Fibroblast of skin of left quadriceps (primary cell): ENCODE measurements around the gene PARP12.
A peak's percentile ranks its signal among the peaks of the same experiment; 100 is the strongest.

Experiments
- DNase-seq, 2 experiments: peaks; one replicate each; pipeline ENCODE4 v3.0.0-alpha.2; 2013; ENCODE audit warnings: low read depth in 2 of 2

PARP12 gene

DNA sequence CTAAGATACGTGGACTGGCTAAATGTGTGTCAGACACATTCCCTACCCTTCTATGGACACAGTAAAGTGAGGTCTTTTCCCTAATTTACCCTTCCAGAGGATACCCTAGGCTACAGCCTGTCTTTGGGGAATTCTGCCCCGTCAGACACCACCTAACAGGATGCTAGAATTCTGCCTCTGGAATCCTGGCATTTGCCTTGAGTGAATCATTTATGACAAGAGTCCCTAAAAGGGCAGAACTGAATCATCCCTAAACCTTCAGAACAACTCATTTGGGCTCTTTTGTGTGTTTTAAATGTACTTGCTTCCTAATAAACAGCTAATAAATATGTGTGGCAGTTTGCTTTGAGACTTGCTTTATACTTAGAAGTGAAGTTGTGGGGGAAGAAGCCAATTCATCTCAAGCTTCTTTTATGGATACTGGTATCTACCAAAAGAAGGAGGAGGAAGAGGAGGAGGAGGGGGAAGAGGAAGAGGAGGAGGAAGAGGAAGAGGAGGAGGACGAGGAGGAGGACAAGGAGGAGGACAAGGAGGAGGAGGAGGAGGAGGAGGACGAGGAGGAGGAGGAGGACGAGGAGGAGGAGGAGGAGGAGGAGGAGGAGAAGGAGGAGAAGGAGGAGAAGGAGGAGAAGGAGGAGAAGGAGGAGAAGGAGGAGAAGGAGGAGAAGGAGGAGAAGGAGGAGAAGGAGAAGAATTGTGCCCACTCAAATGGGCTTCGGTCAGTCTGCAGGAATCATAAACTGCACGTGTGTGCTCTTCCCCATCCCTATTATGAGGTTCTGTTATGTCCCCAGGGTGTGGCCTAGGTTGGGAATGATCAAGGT lies 27.1 kb downstream of the PARP12 start:
- peak; percentile 35 to 37 for DNase-seq

- DNase-seq, result no peak
Observed at GRCh38 chr7:140034421-140034820, 28.3 kb downstream of the PARP12 start.

GRCh38 chr7:140033779-140034363 lies 28.9 kb downstream of the PARP12 start:
- no peak for DNase-seq

DNA sequence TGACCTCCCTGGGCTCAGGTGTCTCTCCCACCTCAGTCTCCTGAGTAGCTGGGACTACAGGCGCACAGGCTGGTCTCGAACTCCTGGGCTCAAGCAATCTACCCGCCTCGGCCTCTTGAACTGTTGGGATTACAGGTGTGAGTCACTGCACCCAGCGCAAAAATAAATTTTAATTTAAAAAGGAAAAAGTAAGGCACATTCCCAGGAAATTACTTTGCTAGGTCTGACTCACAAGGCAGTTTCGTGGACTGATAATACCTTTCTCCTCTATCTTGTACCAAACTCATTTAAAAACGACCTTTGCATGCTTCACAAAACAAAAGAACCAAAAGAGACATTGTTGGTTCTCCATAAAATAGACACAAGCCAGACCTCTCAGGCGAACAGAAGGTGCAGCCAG lies 29.7 kb downstream of the PARP12 start:
- no peak for DNase-seq

DNA sequence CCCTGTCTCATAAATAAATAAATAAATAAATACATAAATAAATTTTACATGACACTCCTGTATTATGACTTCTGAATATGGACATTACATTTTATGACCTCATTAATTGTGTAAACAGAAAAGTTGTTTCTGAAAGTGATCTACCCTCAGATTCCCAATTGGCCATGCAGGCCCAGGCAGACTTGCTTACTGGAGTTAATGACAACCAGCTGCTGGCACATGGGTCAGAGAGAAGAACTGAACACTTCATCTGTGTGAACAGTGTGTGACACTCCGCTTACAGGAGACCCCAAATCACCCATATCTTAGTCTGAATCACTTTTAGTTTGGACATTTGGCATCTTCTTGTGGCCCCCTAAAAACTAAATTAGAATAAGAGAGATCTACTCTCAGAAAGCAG lies 31.4 kb downstream of the PARP12 start:
- no peak for DNase-seq

GRCh38 chr7:140029072-140029471 lies 33.7 kb downstream of the PARP12 start:
- DNase-seq, result no peak

GRCh38 chr7:140028311-140028710 lies 34.4 kb downstream of the PARP12 start:
- DNase-seq, result no peak

GRCh38 chr7:140027858-140028257 lies 34.9 kb downstream of the PARP12 start:
- no peak for DNase-seq

GRCh38 chr7:140026935-140027334 lies 35.8 kb downstream of the PARP12 start:
- no peak for DNase-seq

GRCh38 chr7:140025814-140026433 lies 36.8 kb downstream of the PARP12 start:
- DNase-seq, result no peak

- no peak for DNase-seq
Observed at GRCh38 chr7:140025241-140025640, 37.5 kb downstream of the PARP12 start.

- no peak for DNase-seq
Observed at GRCh38 chr7:140024585-140024984, 38.2 kb downstream of the PARP12 start.

DNA sequence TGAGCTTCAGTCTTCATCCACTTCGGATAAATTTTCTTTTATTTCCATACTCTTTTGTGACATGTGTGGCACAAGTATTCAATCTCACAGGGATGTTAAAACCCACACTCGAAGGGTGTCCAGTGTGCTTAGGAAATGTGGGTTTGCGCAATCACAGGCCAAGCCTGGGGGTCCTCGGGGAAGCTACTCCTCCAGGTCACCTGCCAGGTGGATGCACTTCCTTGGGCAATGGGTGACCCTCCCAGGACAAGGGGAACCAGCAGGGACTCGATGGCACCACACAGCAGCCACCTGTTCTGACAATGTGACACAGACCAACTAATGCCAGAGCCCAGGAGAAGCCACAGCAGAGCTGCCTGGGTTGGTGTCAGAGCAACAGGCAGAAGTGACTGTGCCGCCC lies 39.0 kb downstream of the PARP12 start:
- no peak for DNase-seq

- no peak for DNase-seq
Observed at GRCh38 chr7:140022582-140023211, 40.1 kb downstream of the PARP12 start.

- no peak for DNase-seq
Observed at GRCh38 chr7:140021603-140022002, 41.1 kb downstream of the PARP12 start.

- no peak for DNase-seq
Observed at GRCh38 chr7:140019606-140020005, 43.1 kb downstream of the PARP12 start.

GRCh38 chr7:140019172-140019571 lies 43.6 kb downstream of the PARP12 start:
- no peak for DNase-seq

DNA sequence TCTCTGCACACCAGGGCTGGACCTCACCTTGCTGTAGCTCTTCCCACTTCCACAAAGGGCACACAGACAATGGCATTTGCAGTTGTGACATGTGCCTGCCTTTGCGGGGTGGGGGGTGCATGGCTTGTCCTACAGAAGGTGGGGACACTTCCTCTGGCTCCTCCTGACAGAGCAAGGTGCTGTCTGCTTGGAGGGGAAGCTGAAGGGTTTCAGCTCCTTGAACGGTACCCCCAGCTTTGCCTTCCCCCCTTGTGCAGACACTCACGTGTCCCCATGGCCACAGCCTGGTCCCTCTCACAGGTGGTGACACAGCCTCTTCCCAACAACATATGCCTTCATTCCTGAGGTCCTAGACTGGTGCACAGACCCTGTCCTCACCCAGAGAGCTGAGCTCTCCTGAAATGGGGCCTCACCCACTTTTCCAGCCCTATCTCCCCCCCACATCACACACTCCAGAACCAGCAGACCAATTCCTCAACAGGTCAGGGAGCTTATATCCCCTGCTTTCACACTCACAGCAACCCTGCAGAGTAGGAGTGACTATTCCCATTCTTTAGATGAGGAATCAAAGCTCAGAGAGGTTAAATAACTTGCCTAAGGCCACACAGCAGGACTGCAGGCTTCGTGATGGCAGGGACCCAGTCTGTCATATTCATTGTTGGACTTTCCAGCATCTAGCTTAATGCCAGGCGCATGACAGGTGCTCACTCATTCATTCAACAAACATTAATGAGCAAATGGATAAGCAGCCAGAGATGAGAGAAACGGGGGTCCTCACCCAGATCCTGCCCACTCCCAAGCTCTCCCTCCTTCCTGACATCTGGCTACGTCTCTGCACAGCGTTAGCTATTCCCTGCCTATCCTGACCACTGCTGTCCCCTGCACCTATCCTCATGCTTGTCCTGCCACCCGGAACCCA lies 44.4 kb downstream of the PARP12 start:
- DNase-seq, result no peak

- no peak for DNase-seq
Observed at GRCh38 chr7:140017543-140017942, 45.2 kb downstream of the PARP12 start.

DNA sequence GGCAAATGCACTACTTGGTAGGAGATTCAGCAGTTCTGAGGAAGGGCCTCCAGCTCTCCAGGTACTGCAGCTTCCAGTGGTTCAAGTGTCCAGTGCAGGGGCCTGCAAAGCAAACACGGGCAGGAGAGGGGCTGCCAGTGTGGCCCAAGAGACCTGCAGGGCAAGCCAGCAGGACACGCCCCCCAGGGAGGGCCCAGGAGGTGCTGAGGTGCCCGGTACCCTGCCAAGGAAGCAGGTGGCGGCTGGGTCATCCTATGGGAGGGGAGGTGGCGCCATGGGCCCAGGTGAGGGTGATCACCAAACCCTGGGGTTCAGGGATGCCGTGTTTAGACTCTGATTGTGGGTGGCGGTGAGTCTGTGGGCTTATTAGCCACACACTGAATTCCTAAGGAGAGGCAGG lies 45.7 kb downstream of the PARP12 start:
- no peak for DNase-seq

DNA sequence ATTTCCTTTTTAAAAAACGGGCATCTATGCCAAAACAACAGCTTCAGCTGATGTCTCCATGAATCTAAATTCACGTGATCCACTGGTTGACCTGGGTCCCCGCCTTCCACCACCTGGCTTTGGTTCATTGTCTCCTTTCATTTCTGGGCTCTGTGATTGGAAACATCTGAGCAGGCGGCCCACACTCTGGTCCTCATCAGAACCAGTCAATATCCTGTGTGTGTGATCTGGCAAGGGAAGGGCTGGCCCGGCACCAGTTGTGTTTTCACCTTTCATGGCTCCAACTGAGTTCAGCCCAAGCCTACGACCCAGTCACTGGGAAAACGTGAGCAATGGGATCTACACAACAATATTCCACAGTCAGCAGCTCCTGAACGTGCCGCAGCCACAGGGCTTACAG lies 46.2 kb downstream of the PARP12 start:
- no peak for DNase-seq
